CD14-positive monocyte (primary cell): ENCODE results near the gene MINK1. TPM values are rescaled to one million over a fixed set of nuclear protein-coding genes. Genes with fewer than 3 reads are reported as not detected.

ENCODE experiments used
- DNase-seq, 3 donors: peaks; one replicate each; pipeline ENCODE4 v3.0.0-alpha.2; 2011 to 2022
- H2AFZ ChIP-seq: 2 replicates; pipeline ENCODE4 v1.6.0; 2012; ENCODE audit warnings: mild to moderate bottlenecking, low read depth, low read length, inconsistent platforms; ENCODE audit not compliant: insufficient read depth, poor library complexity, severe bottlenecking
- H3K27ac ChIP-seq, 2 donors: 1 replicate in 1 of 2; 2 replicates in 1 of 2; pipeline ENCODE4 v1.5.1; 2012 to 2013; ENCODE audit warnings: low read length in 2 of 2, control low read depth in 1 of 2, inconsistent platforms in 1 of 2, low read depth in 1 of 2, mild to moderate bottlenecking in 1 of 2
- H3K27me3 ChIP-seq, 2 donors: one replicate each; pipeline versions ENCODE4 v1.6.0 to v1.6.1; 2011 to 2013; ENCODE audit warnings: low read length in 2 of 2; ENCODE audit not compliant: control insufficient read depth in 2 of 2, insufficient read depth in 2 of 2
- H3K36me3 ChIP-seq, 2 donors: replicated peaks in 1 of 2; 1 replicate in 1 of 2; 2 replicates in 1 of 2; pipeline versions ENCODE4 v1.5.1 to v1.6.1; 2012 to 2013; ENCODE audit warnings: low read length in 2 of 2, control low read depth in 1 of 2, inconsistent platforms in 1 of 2, mild to moderate bottlenecking in 1 of 2; ENCODE audit not compliant: insufficient read depth in 2 of 2, control insufficient read depth in 1 of 2
- H3K4me1 ChIP-seq, 2 donors: 1 replicate in 1 of 2; 2 replicates in 1 of 2; pipeline versions ENCODE4 v1.5.1 to v1.6.1; 2012 to 2013; ENCODE audit warnings: low read length in 2 of 2, control low read depth in 1 of 2, inconsistent platforms in 1 of 2, mild to moderate bottlenecking in 1 of 2, moderate library complexity in 1 of 2; ENCODE audit not compliant: insufficient read depth in 2 of 2, control insufficient read depth in 1 of 2
- H3K4me2 ChIP-seq: replicated peaks from 2 replicates; pipeline ENCODE3; 2012; ENCODE audit warnings: low read length, moderate library complexity, mild to moderate bottlenecking; ENCODE audit not compliant: poor library complexity, severe bottlenecking; ENCODE audit errors: extremely low read depth
- H3K4me3 ChIP-seq, 3 experiments: fragments of 200-600 bp in 1 of 3; sonication (generic) in 1 of 3; replicated peaks in 1 of 3; 1 replicate in 2 of 3; 2 replicates in 1 of 3; pipeline ENCODE4 v1.5.1; 2011 to 2013; ENCODE audit warnings: low read length in 3 of 3, mild to moderate bottlenecking in 3 of 3, control low read depth in 2 of 3, low read depth in 2 of 3, inconsistent platforms in 1 of 3, moderate library complexity in 1 of 3
- H3K79me2 ChIP-seq: 2 replicates; pipeline ENCODE4 v1.6.0; 2012; ENCODE audit warnings: mild to moderate bottlenecking, control low read depth, inconsistent platforms, low read length, moderate library complexity; ENCODE audit not compliant: insufficient read depth
- H3K9ac ChIP-seq: 2 replicates; pipeline ENCODE4 v1.6.0; 2017; ENCODE audit warnings: low read length, mild to moderate bottlenecking; ENCODE audit not compliant: insufficient read depth, poor library complexity, severe bottlenecking
- H3K9me3 ChIP-seq, 2 donors: replicated peaks in 1 of 2; 1 replicate in 1 of 2; 2 replicates in 1 of 2; pipeline versions ENCODE4 v1.5.1 to v1.6.1; 2012 to 2013; ENCODE audit warnings: low read length in 2 of 2, control low read depth in 1 of 2; ENCODE audit not compliant: control insufficient read depth in 1 of 2, insufficient read depth in 1 of 2
- H4K20me1 ChIP-seq: 2 replicates; pipeline ENCODE4 v1.6.0; 2012; ENCODE audit warnings: mild to moderate bottlenecking, low read length, control low read depth, moderate library complexity; ENCODE audit not compliant: insufficient read depth
- H3K27ac Mint-ChIP-seq, 7 donors: one replicate each; pipeline ENCODE4 v1.8.0; 2020; ENCODE audit warnings: mild to moderate bottlenecking in 7 of 7, mixed read lengths in 7 of 7, moderate library complexity in 6 of 7, inconsistent platforms in 2 of 7
- H3K27me3 Mint-ChIP-seq, 3 donors: one replicate each; pipeline ENCODE4 v1.8.0; 2021 to 2022; ENCODE audit warnings: low read depth in 3 of 3, mild to moderate bottlenecking in 3 of 3, mixed read lengths in 3 of 3, moderate library complexity in 3 of 3, inconsistent platforms in 1 of 3
- H3K36me3 Mint-ChIP-seq, 2 donors: one replicate each; pipeline ENCODE4 v1.8.0; 2020; ENCODE audit warnings: mixed read lengths in 2 of 2, inconsistent platforms in 1 of 2, mild to moderate bottlenecking in 1 of 2
- H3K4me1 Mint-ChIP-seq: one replicate; pipeline ENCODE4 v1.8.0; 2020; ENCODE audit warnings: mild to moderate bottlenecking, mixed read lengths
- H3K4me3 Mint-ChIP-seq, 2 donors: one replicate each; pipeline ENCODE4 v1.8.0; 2020; ENCODE audit warnings: mild to moderate bottlenecking in 2 of 2, mixed read lengths in 2 of 2, moderate library complexity in 1 of 2
- H3K9me3 Mint-ChIP-seq, 7 donors: one replicate each; pipeline ENCODE4 v1.8.0; 2020 to 2022; ENCODE audit warnings: mixed read lengths in 7 of 7, mild to moderate bottlenecking in 6 of 7, moderate library complexity in 6 of 7, inconsistent platforms in 2 of 7
- WGBS: methylation state at CpG from one replicate; pipeline ENCODE4 v1.1.5; 2013; ENCODE audit warnings: missing lambda C conversion rate; ENCODE audit not compliant: insufficient coverage; 5-methylcytosine and 5-hydroxymethylcytosine counted together
- intact Hi-C, 2 donors: fragments of 100-400 bp; cut with micrococcal nuclease; formaldehyde crosslinking; loops; one replicate each; pipeline versions ENCODE4 v1.15.0 to v1.15.1; 2023
- polyA plus RNA-seq, 3 donors: library from polyadenylated mRNA; depleted of rRNA in 1 of 3; unstranded in 2 of 3; stranded (reverse) in 1 of 3; fragments of 300-500 nt in 2 of 3; fragments of >200 nt in 1 of 3; fragmentation: Illumina TruSeq in 2 of 3; gene quantifications; 1 replicate in 2 of 3; 2 replicates in 1 of 3; pipeline ENCODE4 v1.2.3, GENCODE V29; 2012 to 2021
- TF ChIP-seq, protein P1 (sequence below): fragments of 200-600 bp; IDR thresholded peaks from one replicate; pipeline ENCODE4 v1.8.0; 2022; ENCODE audit warnings: antibody characterized with exemption, mild to moderate bottlenecking

Gene MINK1
- polyA plus RNA-seq, 3 donors: 3.2 to 159 (median 7.2) TPM

GRCh38 chr17:4870855-4871254, 37.7 kb downstream of the MINK1 start:
- H3K79me2 ChIP-seq: peaks cover 10% of the 10 kb centered on the region
- no peak overlapping the region for H3K4me2 ChIP-seq
- H3K27ac ChIP-seq: no peak overlapping the region
- Mint-ChIP-seq H3K4me3 (no peak overlapping the region), H3K27me3 (peaks cover 0 to 2% (median 0%) of the 10 kb centered on the region in 3 donors), H3K36me3 (peaks cover 23 to 47% of the 10 kb centered on the region in 2 donors), H3K27ac (peak overlapping the region in 6 of 7 donors; percentile 29 to 91 (median 64)), H3K4me1 (peaks cover 30% of the 10 kb centered on the region), H3K9me3 (peaks cover 0 to 1% (median 0%) of the 10 kb centered on the region in 7 donors)
- peaks cover 2 to 20% of the 10 kb centered on the region in 2 donors for H3K36me3 ChIP-seq
- DNase-seq: peak; percentile 39 to 56 (median 56)
- peaks cover 36 to 40% of the 10 kb centered on the region in 2 donors for H3K4me1 ChIP-seq
- no peak overlapping the region for H2AFZ ChIP-seq
- H3K9me3 ChIP-seq: no peaks in the 10 kb centered on the region
- no peaks in the 10 kb centered on the region for H3K27me3 ChIP-seq
- no peak overlapping the region for H3K4me3 ChIP-seq
- TF ChIP-seq, protein P1, sequence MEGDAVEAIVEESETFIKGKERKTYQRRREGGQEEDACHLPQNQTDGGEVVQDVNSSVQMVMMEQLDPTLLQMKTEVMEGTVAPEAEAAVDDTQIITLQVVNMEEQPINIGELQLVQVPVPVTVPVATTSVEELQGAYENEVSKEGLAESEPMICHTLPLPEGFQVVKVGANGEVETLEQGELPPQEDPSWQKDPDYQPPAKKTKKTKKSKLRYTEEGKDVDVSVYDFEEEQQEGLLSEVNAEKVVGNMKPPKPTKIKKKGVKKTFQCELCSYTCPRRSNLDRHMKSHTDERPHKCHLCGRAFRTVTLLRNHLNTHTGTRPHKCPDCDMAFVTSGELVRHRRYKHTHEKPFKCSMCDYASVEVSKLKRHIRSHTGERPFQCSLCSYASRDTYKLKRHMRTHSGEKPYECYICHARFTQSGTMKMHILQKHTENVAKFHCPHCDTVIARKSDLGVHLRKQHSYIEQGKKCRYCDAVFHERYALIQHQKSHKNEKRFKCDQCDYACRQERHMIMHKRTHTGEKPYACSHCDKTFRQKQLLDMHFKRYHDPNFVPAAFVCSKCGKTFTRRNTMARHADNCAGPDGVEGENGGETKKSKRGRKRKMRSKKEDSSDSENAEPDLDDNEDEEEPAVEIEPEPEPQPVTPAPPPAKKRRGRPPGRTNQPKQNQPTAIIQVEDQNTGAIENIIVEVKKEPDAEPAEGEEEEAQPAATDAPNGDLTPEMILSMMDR: no peak
- intact Hi-C loops: loop anchor here in 1 of 2 donors (5.0 kb wide), 1 partner anchor 34 kb away; no protein-coding TSS in a partner anchor
- 0% methylated on average over 1 of the region's 2 CpGs for WGBS
- peaks cover 14% of the 10 kb centered on the region for H4K20me1 ChIP-seq
- H3K9ac ChIP-seq: no peak overlapping the region

DNA sequence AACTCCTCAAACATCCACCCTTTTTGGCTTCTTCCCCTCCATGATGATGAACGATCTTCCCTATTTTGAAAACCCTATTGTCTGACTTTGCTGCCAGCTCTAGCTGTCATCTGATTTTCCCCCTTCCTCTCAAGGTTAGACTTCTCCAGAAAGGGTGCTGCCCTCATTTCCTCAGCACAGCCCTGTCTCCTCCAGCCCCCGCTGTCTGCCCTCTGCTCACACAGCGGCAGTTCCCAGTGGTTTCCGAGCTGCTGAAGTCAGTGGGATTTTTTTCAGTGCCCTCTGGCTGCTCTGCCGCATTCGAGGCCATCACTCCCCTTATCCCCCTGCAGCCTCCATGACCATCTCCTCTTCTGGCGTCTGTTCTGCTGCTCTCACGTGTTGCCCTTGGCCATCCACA, 39.6 kb downstream of the MINK1 start:
- H3K4me3 Mint-ChIP-seq: peak overlapping the region in 1 of 2 donors; percentile 64

More for the DNA sequence above, 39.6 kb downstream of the MINK1 start:
- H3K27ac Mint-ChIP-seq: peak overlapping the region; percentile 26 to 85 (median 68)
- H3K36me3 ChIP-seq: peaks cover 2 to 20% of the 10 kb centered on the region in 2 donors
- no peak overlapping the region for H2AFZ ChIP-seq
- peak in 1 of 3 donors; percentile 47 for DNase-seq
- H3K36me3 Mint-ChIP-seq: peaks cover 33 to 55% of the 10 kb centered on the region in 2 donors
- H3K79me2 ChIP-seq: peaks cover 10% of the 10 kb centered on the region
- 42% methylated on average over 4 of the region's 8 CpGs for WGBS
- H3K4me1 ChIP-seq: peaks cover 46 to 49% of the 10 kb centered on the region in 2 donors
- no peaks in the 10 kb centered on the region for H3K9me3 ChIP-seq
- H4K20me1 ChIP-seq: peaks cover 14% of the 10 kb centered on the region
- no peaks in the 10 kb centered on the region for H3K27me3 ChIP-seq
- H3K9me3 Mint-ChIP-seq: peaks cover 0 to 7% (median 0%) of the 10 kb centered on the region in 7 donors
- H3K4me3 ChIP-seq: no peak overlapping the region
- no peak overlapping the region for H3K9ac ChIP-seq
- H3K4me2 ChIP-seq: no peak overlapping the region
- H3K4me1 Mint-ChIP-seq: peaks cover 38% of the 10 kb centered on the region
- no peaks in the 10 kb centered on the region for H3K27me3 Mint-ChIP-seq
- TF ChIP-seq, protein P1: no peak
- intact Hi-C loops: loop anchor here in 1 of 2 donors (5.0 kb wide), 1 partner anchor 35 kb away; no protein-coding TSS in a partner anchor
- H3K27ac ChIP-seq: peak overlapping the region in 1 of 2 donors; percentile 27
